Memory B cell (primary cell): ENCODE measurements around the gene ADCY3.

Experiments used
- ATAC-seq: fragments of 150-1000 bp; cut with Tn5 transposase; 2 replicates; pipeline ENCODE4 v1.10.0; 2021; ENCODE audit warnings: low read depth, mild to moderate bottlenecking, moderate library complexity
- DNase-seq, 2 donors: peaks; one replicate each; pipeline ENCODE4 v3.0.0; 2022; ENCODE audit warnings: low spot score in 2 of 2
- H3K27ac Mint-ChIP-seq: one replicate; pipeline ENCODE4 v1.8.0; 2022; ENCODE audit warnings: mild to moderate bottlenecking, moderate library complexity, mixed read lengths
- H3K27me3 Mint-ChIP-seq: one replicate; pipeline ENCODE4 v1.8.0; 2022; ENCODE audit warnings: mixed read lengths
- H3K36me3 Mint-ChIP-seq: one replicate; pipeline ENCODE4 v1.8.0; 2022; ENCODE audit warnings: mild to moderate bottlenecking, mixed read lengths
- H3K4me1 Mint-ChIP-seq: one replicate; pipeline ENCODE4 v1.8.0; 2022; ENCODE audit warnings: mixed read lengths
- H3K4me3 Mint-ChIP-seq: one replicate; pipeline ENCODE4 v1.8.0; 2022; ENCODE audit warnings: mild to moderate bottlenecking, moderate library complexity, mixed read lengths
- H3K9me3 Mint-ChIP-seq: one replicate; pipeline ENCODE4 v1.8.0; 2022; ENCODE audit warnings: mixed read lengths

The ADCY3 gene

GRCh38 chr2:24907116-24907515 is 12.9 kb downstream of the ADCY3 start:
- Mint-ChIP-seq H3K27me3 (no peaks in the 10 kb centered on the region), H3K4me1 (no peaks in the 10 kb centered on the region), H3K36me3 (peaks cover 3% of the 10 kb centered on the region), H3K27ac (no peak overlapping the region), H3K9me3 (no peaks in the 10 kb centered on the region), H3K4me3 (no peak overlapping the region)
- DNase-seq: no peak
- no peak for ATAC-seq

DNA sequence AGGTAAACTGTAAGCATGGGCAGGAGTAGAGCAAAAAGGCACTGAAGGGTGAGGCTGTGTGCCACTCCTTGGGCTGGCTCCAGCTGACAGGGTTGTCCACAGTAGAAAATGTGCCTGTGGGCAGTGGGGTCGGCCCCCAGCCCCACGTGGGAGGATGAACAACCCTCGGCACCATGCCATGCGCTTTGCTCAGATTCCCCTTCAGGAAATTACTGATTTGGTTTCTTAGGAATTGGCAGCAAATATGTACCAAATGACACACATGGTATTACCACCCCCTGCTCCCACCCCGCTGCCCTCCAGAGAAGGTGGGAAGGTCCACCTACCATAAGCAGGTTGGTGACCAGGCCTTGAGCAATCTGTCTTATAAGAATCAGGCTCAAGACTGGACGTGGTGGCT is 13.6 kb downstream of the ADCY3 start:
- ATAC-seq: no peak
- Mint-ChIP-seq H3K4me1 (no peaks in the 10 kb centered on the region), H3K9me3 (no peaks in the 10 kb centered on the region), H3K36me3 (peaks cover 3% of the 10 kb centered on the region), H3K4me3 (no peak overlapping the region), H3K27me3 (no peaks in the 10 kb centered on the region), H3K27ac (no peak overlapping the region)
- DNase-seq: no peak

- Mint-ChIP-seq H3K27ac (no peak overlapping the region), H3K27me3 (no peaks in the 10 kb centered on the region), H3K9me3 (no peaks in the 10 kb centered on the region), H3K4me1 (no peaks in the 10 kb centered on the region), H3K4me3 (no peak overlapping the region), H3K36me3 (peaks cover 1% of the 10 kb centered on the region)
- DNase-seq: no peak
- ATAC-seq: no peak
Observed at GRCh38 chr2:24903161-24904103, 16.6 kb downstream of the ADCY3 start.

- peaks cover 22% of the 10 kb centered on the region for H3K36me3 Mint-ChIP-seq
- H3K27ac Mint-ChIP-seq: no peak overlapping the region
- no peaks in the 10 kb centered on the region for H3K4me1 Mint-ChIP-seq
- DNase-seq (no peak), ATAC-seq (no peak)
- H3K4me3 Mint-ChIP-seq: no peak overlapping the region
- no peaks in the 10 kb centered on the region for H3K27me3 Mint-ChIP-seq
- peaks cover 17% of the 10 kb centered on the region for H3K9me3 Mint-ChIP-seq
Observed at GRCh38 chr2:24899361-24899910, 20.6 kb downstream of the ADCY3 start.

DNA sequence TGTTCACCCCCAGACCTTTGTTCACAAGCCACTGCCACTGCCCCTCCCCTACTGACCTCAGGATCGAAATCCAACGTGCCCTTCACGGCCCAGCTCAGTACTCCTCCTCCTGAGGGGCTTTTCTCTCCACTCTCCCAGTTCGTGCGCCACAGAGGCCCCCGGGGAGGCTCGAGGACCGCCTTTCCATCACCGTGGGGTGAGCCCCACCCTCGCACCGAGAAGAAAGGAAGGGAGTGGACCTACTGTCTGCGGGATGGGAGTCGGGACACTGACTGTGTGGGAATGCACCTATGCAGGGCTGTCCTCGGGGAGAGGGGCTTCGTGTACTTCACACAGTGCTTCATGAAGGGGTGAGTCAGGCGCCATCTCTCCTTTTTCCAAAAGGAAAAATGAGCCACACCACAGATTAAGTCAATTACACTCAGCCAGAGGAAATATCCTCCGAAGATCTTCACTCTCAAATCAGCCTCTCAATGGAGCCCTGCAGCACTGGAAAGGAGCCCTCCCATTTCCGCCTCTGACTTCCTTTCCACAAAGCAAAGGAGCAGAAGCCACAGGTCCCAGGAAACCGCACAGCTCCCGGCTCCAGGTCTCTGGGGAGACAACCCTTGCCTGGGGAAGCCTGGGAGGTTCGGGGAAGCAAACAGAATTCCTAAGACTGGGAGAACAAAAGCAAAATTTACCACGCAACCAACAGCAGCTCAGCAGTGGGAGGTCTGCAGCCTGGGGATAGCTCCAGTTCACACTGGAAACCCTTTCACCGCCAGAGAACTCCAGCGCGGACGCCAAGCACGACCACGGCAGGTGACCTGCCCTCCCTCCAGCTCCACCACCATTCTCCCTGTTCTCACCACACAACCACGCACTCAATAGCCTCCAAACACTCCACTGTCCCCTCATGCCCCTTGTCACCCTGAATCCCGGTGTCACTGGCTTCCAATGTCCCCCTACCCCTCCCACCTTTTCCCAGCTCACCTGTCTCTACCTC is 21.6 kb downstream of the ADCY3 start:
- no peak for DNase-seq
- Mint-ChIP-seq H3K27ac (no peak overlapping the region), H3K4me1 (no peaks in the 10 kb centered on the region), H3K9me3 (peaks cover 20% of the 10 kb centered on the region), H3K36me3 (peaks cover 22% of the 10 kb centered on the region), H3K4me3 (no peak overlapping the region), H3K27me3 (no peaks in the 10 kb centered on the region)
- no peak for ATAC-seq

GRCh38 chr2:24894750-24895149 is 25.3 kb downstream of the ADCY3 start:
- DNase-seq (no peak), ATAC-seq (no peak)
- H3K4me3 Mint-ChIP-seq: no peak overlapping the region
- H3K9me3 Mint-ChIP-seq: peaks cover 21% of the 10 kb centered on the region
- no peaks in the 10 kb centered on the region for H3K4me1 Mint-ChIP-seq
- no peaks in the 10 kb centered on the region for H3K27me3 Mint-ChIP-seq
- no peak overlapping the region for H3K27ac Mint-ChIP-seq
- peaks cover 22% of the 10 kb centered on the region for H3K36me3 Mint-ChIP-seq

DNA sequence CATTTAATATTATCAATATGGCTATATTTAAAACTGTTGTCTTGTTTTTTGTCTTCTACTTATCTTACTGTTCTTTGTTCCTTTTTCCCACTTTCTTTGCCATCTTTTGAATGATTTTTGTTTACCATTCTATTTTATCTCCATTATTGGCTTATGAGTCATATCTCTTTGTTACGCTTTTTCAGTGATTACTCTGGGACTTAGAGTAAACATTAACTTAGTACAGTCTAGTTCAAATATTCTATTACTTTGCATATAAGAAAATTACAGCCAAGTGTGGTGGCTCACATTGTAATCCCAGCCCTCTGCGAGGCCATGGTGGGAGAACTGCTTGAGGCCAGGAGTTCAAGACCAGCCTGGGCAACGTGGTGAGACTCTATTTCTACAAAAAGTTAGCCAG is 26.1 kb downstream of the ADCY3 start:
- no peaks in the 10 kb centered on the region for H3K4me1 Mint-ChIP-seq
- peaks cover 21% of the 10 kb centered on the region for H3K9me3 Mint-ChIP-seq
- H3K27ac Mint-ChIP-seq: no peak overlapping the region
- H3K36me3 Mint-ChIP-seq: peaks cover 22% of the 10 kb centered on the region
- H3K27me3 Mint-ChIP-seq: no peaks in the 10 kb centered on the region
- no peak for ATAC-seq
- no peak for DNase-seq
- H3K4me3 Mint-ChIP-seq: no peak overlapping the region

- H3K27me3 Mint-ChIP-seq: no peaks in the 10 kb centered on the region
- no peak overlapping the region for H3K4me3 Mint-ChIP-seq
- ATAC-seq (no peak), DNase-seq (no peak)
- H3K27ac Mint-ChIP-seq: no peak overlapping the region
- H3K4me1 Mint-ChIP-seq: peaks cover 3% of the 10 kb centered on the region
- peaks cover 21% of the 10 kb centered on the region for H3K9me3 Mint-ChIP-seq
- H3K36me3 Mint-ChIP-seq: peaks cover 20% of the 10 kb centered on the region
Observed at GRCh38 chr2:24892928-24893327, 27.1 kb downstream of the ADCY3 start.

DNA sequence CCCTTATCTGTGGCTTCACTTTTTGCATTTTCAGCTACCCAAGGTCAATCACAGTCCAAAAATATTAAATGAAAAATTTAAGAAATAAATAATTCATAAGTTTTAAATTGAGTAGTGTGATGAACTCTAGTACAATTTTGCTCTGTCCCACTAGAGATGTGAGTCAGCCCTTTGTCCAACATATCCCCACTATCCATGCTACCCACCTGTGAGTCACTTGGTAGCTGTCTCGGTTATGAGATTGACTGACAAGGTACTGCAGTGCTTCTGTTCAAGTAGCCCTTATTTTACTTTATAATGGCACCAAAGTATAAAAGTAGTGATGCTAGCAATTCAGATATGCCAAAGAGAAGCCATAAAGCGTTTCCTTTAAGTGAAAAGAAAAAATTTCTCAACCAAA is 28.8 kb downstream of the ADCY3 start:
- DNase-seq (no peak), ATAC-seq (no peak)
- Mint-ChIP-seq H3K36me3 (peaks cover 10% of the 10 kb centered on the region), H3K4me3 (no peak overlapping the region), H3K9me3 (peaks cover 13% of the 10 kb centered on the region), H3K4me1 (peaks cover 12% of the 10 kb centered on the region), H3K27me3 (no peaks in the 10 kb centered on the region), H3K27ac (no peak overlapping the region)

DNA sequence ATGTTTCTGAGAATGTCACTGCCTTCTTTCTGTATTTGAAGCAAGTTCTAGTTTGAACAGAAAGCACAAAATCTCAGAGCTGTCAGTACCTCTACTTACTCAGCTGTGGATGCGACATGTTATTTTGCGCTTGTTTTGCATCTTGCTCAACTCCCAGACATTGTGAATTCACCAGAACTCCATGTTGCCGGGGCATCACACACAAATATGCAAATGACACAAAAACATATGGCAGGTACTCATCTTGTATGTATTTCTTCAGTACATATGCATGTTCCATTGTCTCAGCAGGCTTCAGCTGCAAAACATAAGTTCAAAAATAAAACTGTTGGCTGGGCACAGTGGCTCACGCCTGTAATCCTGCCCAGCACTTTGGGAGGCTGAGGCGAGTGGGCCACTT is 30.8 kb downstream of the ADCY3 start:
- ATAC-seq (no peak), DNase-seq (no peak)
- Mint-ChIP-seq H3K36me3 (no peaks in the 10 kb centered on the region), H3K4me1 (peaks cover 24% of the 10 kb centered on the region), H3K27ac (no peak overlapping the region), H3K9me3 (peaks cover 3% of the 10 kb centered on the region), H3K27me3 (no peaks in the 10 kb centered on the region), H3K4me3 (no peak overlapping the region)

GRCh38 chr2:24888177-24888576 is 31.9 kb downstream of the ADCY3 start:
- Mint-ChIP-seq H3K27ac (peak overlapping the region; percentile 99), H3K4me1 (peaks cover 33% of the 10 kb centered on the region), H3K9me3 (peaks cover 1% of the 10 kb centered on the region), H3K36me3 (no peaks in the 10 kb centered on the region), H3K4me3 (peak overlapping the region; percentile 11), H3K27me3 (no peaks in the 10 kb centered on the region)
- ATAC-seq (no peak), DNase-seq (no peak)

GRCh38 chr2:24887307-24887874 is 32.6 kb downstream of the ADCY3 start:
- ATAC-seq: no peak

DNA sequence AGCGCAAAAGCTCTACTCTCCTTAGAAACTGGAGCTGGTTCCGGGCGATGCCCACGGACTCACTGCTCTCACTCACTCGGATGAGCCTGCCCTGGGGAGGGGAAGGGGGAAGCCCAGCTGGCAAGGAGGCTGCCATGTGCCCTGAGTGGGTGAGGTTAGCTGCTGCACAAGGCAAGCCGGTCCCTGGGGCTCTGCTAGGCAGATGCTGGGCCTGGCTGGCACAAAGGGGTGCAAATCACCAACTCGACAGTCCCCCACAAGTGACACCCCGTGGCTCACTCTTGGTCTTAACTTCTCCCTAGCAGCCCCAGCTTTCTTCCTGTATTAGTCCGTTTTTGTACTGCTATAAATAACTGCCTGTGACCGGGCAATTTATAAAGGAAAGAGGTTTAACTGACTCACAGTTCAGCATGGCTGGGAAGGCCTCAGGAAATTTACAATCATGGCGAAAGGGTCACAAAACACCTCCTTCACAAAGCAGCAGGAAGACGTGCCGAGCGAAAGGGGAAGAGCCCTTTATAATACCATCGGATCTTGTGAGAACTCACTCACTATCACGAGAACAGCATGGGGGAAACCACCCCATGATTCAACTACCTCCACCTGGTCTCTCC is 33.2 kb downstream of the ADCY3 start:
- DNase-seq (peak; percentile 45 to 52), ATAC-seq (peak; percentile 77)
- Mint-ChIP-seq H3K4me1 (peaks cover 37% of the 10 kb centered on the region), H3K27me3 (no peaks in the 10 kb centered on the region), H3K36me3 (no peaks in the 10 kb centered on the region), H3K27ac (peak overlapping the region; percentile 99), H3K9me3 (no peaks in the 10 kb centered on the region), H3K4me3 (peak overlapping the region; percentile 92)

More at GRCh38 chr2:24887307-24887874, 32.6 kb downstream of the ADCY3 start:
- no peak for DNase-seq
- Mint-ChIP-seq H3K27ac (peak overlapping the region; percentile 99), H3K4me1 (peaks cover 34% of the 10 kb centered on the region), H3K36me3 (no peaks in the 10 kb centered on the region), H3K27me3 (no peaks in the 10 kb centered on the region), H3K4me3 (peak overlapping the region; percentile 92), H3K9me3 (peaks cover 1% of the 10 kb centered on the region)
